HG02981 (cell line): ENCODE data around the gene RNF157.
"Not testable (repeated sequence)": the region's sequence is repeated elsewhere in the genome, so short reads cannot be mapped to it uniquely, and the experiment has no call there.

Experiments
- ATAC-seq: cut with Tn5 transposase; IDR thresholded peaks from one replicate; pipeline ENCODE4 v1.9.1; 2021; ENCODE audit warnings: mild to moderate bottlenecking, moderate library complexity; ENCODE audit not compliant: unreplicated experiment

The RNF157 gene

GRCh38 chr17:76270770-76271668, 30.7 kb upstream of the RNF157 start:
- ATAC-seq, result no peak

GRCh38 chr17:76270127-76270592, 29.9 kb upstream of the RNF157 start:
- ATAC-seq, result no peak

- no peak for ATAC-seq
Observed at GRCh38 chr17:76268991-76269981, 29.0 kb upstream of the RNF157 start.

- no peak for ATAC-seq
Observed at GRCh38 chr17:76268015-76268749, 27.9 kb upstream of the RNF157 start.

- not testable (repeated sequence) for ATAC-seq
Observed at GRCh38 chr17:76267581-76268001, 27.3 kb upstream of the RNF157 start.

GRCh38 chr17:76267051-76267576, 26.8 kb upstream of the RNF157 start:
- ATAC-seq, result no peak

- ATAC-seq, result no peak
Observed at GRCh38 chr17:76266244-76266938, 26.1 kb upstream of the RNF157 start.

GRCh38 chr17:76265624-76266243, 25.4 kb upstream of the RNF157 start:
- no peak for ATAC-seq

GRCh38 chr17:76264755-76265623, 24.7 kb upstream of the RNF157 start, which contains the start of gene UBALD2:
Gene UBALD2, plus strand, starts transcription at chr17:76265348. Its CDS starts 158 bp downstream, at chr17:76265506.
- peak; percentile 66 for ATAC-seq

- no peak for ATAC-seq
Observed at GRCh38 chr17:76264425-76264754, 24.1 kb upstream of the RNF157 start.

- ATAC-seq, result no peak
Observed at GRCh38 chr17:76263896-76264295, 23.6 kb upstream of the RNF157 start.

GRCh38 chr17:76262732-76263344, 22.5 kb upstream of the RNF157 start:
- ATAC-seq, result no peak

GRCh38 chr17:76261421-76262215, 21.3 kb upstream of the RNF157 start:
- ATAC-seq, result no peak

GRCh38 chr17:76260669-76261068, 20.4 kb upstream of the RNF157 start:
- ATAC-seq, result no peak

- no peak for ATAC-seq
Observed at GRCh38 chr17:76260220-76260619, 19.9 kb upstream of the RNF157 start.

- ATAC-seq, result not testable (repeated sequence)
Observed at GRCh38 chr17:76256430-76257050, 16.2 kb upstream of the RNF157 start.
